Dermis microvascular lymphatic vessel endothelial cell (primary cell): Measurements from ENCODE around the gene IL26. TPM values are rescaled to one million over a fixed set of nuclear protein-coding genes. Genes with fewer than 3 reads are reported as not detected.

Source experiments
- DNase-seq, 2 donors: peaks; one replicate each; pipeline versions ENCODE4 v3.0.0 to v3.0.0-alpha.2; 2010; ENCODE audit warnings: low read depth in 2 of 2
- total RNA-seq: library from RNA; depleted of rRNA; stranded (reverse); fragments of >200 nt; gene quantifications from 2 replicates; pipeline ENCODE4 v1.2.1, GENCODE V29; 2014

IL26 gene
- total RNA-seq, 1 donor from 2014 or later = not detected

DNA sequence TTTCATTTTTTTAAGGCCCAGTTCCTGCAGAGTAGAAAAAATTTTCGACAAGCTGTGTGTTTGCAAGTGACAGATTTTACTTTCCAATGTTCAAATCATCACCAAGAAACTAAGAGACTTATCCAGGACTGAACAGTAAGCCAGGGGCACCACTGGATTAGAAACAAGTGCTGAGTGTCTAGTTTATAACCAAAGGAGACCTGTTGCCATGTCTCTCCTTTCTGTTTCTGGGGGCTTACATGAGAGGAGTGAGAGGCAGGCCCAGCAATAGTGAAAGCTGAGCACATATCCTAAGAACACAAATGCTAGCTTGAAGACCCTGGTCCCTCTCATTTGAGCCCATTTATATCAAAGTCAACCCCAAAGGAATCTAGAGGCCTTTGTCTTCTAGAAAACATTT, 69.0 kb downstream of the IL26 start:
- DNase-seq = no peak

DNA sequence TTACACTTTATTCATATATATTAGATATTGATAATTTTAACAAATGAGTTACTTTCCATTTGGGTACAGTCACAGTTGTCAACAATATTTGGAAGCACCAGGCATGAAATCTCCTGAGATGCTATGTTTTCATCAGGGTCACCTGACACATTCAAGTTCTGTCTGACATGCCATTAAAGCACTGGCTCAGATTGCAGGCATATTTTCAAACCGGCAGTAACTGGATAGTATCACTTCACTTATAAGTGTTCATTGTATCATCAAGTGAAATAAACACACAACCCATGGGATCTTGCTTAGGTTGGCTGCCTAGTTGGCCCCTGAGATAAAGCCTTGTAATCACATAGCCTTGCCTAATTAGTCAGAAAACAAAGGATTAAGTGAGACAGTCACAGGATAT, 70.8 kb downstream of the IL26 start:
- DNase-seq = no peak

Other genes starting within 250 kb of the IL26 start
- not detected in 2 replicates for gene IFNG-AS1, start 236.4 kb downstream of the IL26 start, total RNA-seq
- gene IFNG, start 66.1 kb downstream of the IL26 start, total RNA-seq = not detected in 2 replicates
- not detected in 2 replicates for gene IL22, start 27.8 kb upstream of the IL26 start, total RNA-seq
- 4.7 and 5.6 TPM in 2 replicates for gene MDM1, start 106.6 kb upstream of the IL26 start, total RNA-seq